Measurements from ENCODE around the gene MRPS16.

The MRPS16 gene

DNA sequence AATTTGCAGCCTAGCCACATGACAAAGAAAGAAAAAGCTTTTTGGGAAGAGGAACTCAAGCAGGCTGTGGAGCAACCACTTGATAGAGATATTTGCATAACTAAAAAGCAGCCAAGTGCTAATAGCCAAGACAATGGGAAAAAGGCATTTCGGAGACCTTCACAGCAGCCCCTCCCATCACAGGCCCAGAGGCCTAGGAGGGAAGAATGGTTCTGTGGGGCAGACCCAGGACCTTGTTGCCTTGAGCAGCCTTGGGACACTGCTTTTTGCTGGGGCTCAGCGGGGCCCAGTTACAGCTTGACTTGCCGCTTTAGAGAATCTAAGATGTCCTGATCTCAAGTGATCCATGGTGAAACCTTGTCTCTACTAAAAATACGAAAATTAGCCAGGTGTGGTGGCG is 46.1 kb downstream of the MRPS16 start:
- DNase-seq (ENCODE audit: low spot score in 2 of 2) (no peak), ATAC-seq (replicated peaks; ENCODE audit: extremely low read depth, poor library complexity, severe bottlenecking) (no peak)
- Mint-ChIP-seq H3K27me3 (no peaks in the 10 kb centered on the region), H3K27ac (ENCODE audit: low read depth) (no peak overlapping the region), H3K9me3 (no peaks in the 10 kb centered on the region), H3K4me3 (no peak overlapping the region), H3K36me3 (ENCODE audit: insufficient read depth) (peaks cover 6% of the 10 kb centered on the region), H3K4me1 (no peaks in the 10 kb centered on the region)

DNA sequence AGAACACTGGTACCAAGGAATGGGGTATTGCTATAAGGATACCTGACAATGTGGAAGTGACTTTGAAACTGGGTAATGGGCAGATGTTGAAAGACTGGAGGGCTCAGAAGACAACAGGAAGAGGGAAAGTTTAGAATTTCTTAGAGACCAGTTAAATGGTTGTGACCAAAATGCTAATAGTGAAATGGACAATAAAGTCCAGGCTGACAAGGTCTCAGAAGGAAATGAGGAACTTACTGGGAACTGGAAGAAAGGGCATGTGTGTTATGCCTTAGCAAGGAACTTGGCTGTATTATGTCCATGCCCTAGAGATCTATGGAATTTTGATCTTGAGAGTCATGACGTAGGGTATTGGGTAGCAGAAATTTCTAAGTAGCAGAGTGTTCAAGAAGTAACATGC is 46.6 kb downstream of the MRPS16 start:
- Mint-ChIP-seq H3K27me3 (no peaks in the 10 kb centered on the region), H3K4me1 (no peaks in the 10 kb centered on the region), H3K4me3 (no peak overlapping the region), H3K9me3 (no peaks in the 10 kb centered on the region), H3K27ac (ENCODE audit: low read depth) (no peak overlapping the region), H3K36me3 (ENCODE audit: insufficient read depth) (peaks cover 6% of the 10 kb centered on the region)
- ATAC-seq (replicated peaks; ENCODE audit: extremely low read depth, poor library complexity, severe bottlenecking) (no peak), DNase-seq (ENCODE audit: low spot score in 2 of 2) (no peak)

DNA sequence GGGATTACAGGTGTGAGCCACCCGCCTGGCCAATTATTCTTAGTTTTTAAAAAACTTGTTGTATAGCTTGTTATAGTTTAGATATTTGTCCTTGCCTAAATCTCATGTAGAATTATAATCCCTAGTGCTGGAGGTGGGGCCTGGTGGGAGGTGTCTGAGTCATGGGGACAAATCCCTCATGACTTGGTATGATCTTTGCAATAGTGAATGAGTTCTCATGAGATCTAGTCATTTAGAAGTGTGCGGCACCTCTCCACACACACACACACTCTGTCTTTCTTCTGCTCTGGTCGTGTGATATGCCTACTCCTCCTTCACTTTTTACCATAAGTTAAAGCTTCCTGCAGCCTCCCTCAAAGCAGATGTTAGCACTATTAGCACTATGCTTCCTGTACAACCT is 47.4 kb downstream of the MRPS16 start:
- no peak overlapping the region for H3K27ac Mint-ChIP-seq (ENCODE audit: low read depth)
- peaks cover 8% of the 10 kb centered on the region for H3K36me3 Mint-ChIP-seq (ENCODE audit: insufficient read depth)
- no peaks in the 10 kb centered on the region for H3K27me3 Mint-ChIP-seq
- no peaks in the 10 kb centered on the region for H3K4me1 Mint-ChIP-seq
- no peaks in the 10 kb centered on the region for H3K9me3 Mint-ChIP-seq
- DNase-seq (ENCODE audit: low spot score in 2 of 2) (no peak), ATAC-seq (replicated peaks; ENCODE audit: extremely low read depth, poor library complexity, severe bottlenecking) (no peak)
- no peak overlapping the region for H3K4me3 Mint-ChIP-seq

All from central memory CD8-positive, alpha-beta T cell (primary cell).